HG02588 (cell line): ENCODE measurements around the gene KCNK10.
A peak's percentile ranks its signal among the peaks of the same experiment; 100 is the strongest.

Experiments used
- ATAC-seq: cut with Tn5 transposase; IDR thresholded peaks from one replicate; pipeline ENCODE4 v1.9.1; 2021; ENCODE audit warnings: mild to moderate bottlenecking, moderate library complexity; ENCODE audit not compliant: unreplicated experiment

KCNK10 gene

GRCh38 chr14:88188745-88189416 lies 134.2 kb downstream of the KCNK10 start:
- ATAC-seq = no peak

GRCh38 chr14:88185843-88186242 lies 137.2 kb downstream of the KCNK10 start:
- ATAC-seq = no peak

- ATAC-seq = no peak
Measured at GRCh38 chr14:88184956-88185355, 138.1 kb downstream of the KCNK10 start.

GRCh38 chr14:88181072-88181471 lies 142.0 kb downstream of the KCNK10 start:
- ATAC-seq = no peak

- no peak for ATAC-seq
Measured at GRCh38 chr14:88179716-88180115, 143.4 kb downstream of the KCNK10 start.

- ATAC-seq = no peak
Measured at GRCh38 chr14:88170333-88170732, 152.7 kb downstream of the KCNK10 start.

GRCh38 chr14:88168498-88169165 lies 154.4 kb downstream of the KCNK10 start:
- ATAC-seq = peak; percentile 75

GRCh38 chr14:88168025-88168424 lies 155.0 kb downstream of the KCNK10 start:
- no peak for ATAC-seq

- no peak for ATAC-seq
Measured at GRCh38 chr14:88166616-88167015, 156.5 kb downstream of the KCNK10 start.

- no peak for ATAC-seq
Measured at GRCh38 chr14:88164906-88165534, 158.0 kb downstream of the KCNK10 start.

- ATAC-seq = no peak
Measured at GRCh38 chr14:88163731-88164255, 159.3 kb downstream of the KCNK10 start.

- ATAC-seq = no peak
Measured at GRCh38 chr14:88156127-88156526, 166.9 kb downstream of the KCNK10 start.

- no peak for ATAC-seq
Measured at GRCh38 chr14:88154926-88155325, 168.1 kb downstream of the KCNK10 start.

GRCh38 chr14:88154321-88154720 lies 168.7 kb downstream of the KCNK10 start:
- no peak for ATAC-seq

GRCh38 chr14:88146881-88147649 lies 176.0 kb downstream of the KCNK10 start:
- no peak for ATAC-seq

- no peak for ATAC-seq
Measured at GRCh38 chr14:88143810-88144209, 179.3 kb downstream of the KCNK10 start.

- no peak for ATAC-seq
Measured at GRCh38 chr14:88142997-88143396, 180.1 kb downstream of the KCNK10 start.

GRCh38 chr14:88140874-88141273 lies 182.2 kb downstream of the KCNK10 start:
- no peak for ATAC-seq

GRCh38 chr14:88137327-88137726 lies 185.7 kb downstream of the KCNK10 start:
- no peak for ATAC-seq
